NCI-H2227 treated with DMSO at 0.1 percent for 48 hours (cell line): ENCODE data around the gene MEGF9.
A peak's percentile ranks its signal among the peaks of the same experiment; 100 is the strongest.

ENCODE experiments used
- DNase-seq: peaks from one replicate; lab custom pipeline; 2025; lab: John Stamatoyannopoulos, UW

Gene MEGF9

GRCh38 chr9:120702075-120702474 is 12.2 kb downstream of the MEGF9 start:
- DNase-seq, result no peak

GRCh38 chr9:120701248-120701647 is 13.0 kb downstream of the MEGF9 start:
- no peak for DNase-seq

- no peak for DNase-seq
These were observed 15.5 kb downstream of the MEGF9 start for GRCh38 chr9:120698766-120699165.

GRCh38 chr9:120697448-120697847 is 16.8 kb downstream of the MEGF9 start:
- no peak for DNase-seq

- no peak for DNase-seq
These were observed 17.6 kb downstream of the MEGF9 start for GRCh38 chr9:120696551-120697230.

- no peak for DNase-seq
These were observed 19.7 kb downstream of the MEGF9 start for GRCh38 chr9:120694559-120694958.

- DNase-seq, result no peak
These were observed 20.6 kb downstream of the MEGF9 start for GRCh38 chr9:120693700-120694008.

GRCh38 chr9:120692901-120693699 is 21.2 kb downstream of the MEGF9 start:
- no peak for DNase-seq

GRCh38 chr9:120690372-120690771 is 23.9 kb downstream of the MEGF9 start:
- DNase-seq, result no peak

- peak; percentile 12 for DNase-seq
These were observed 24.4 kb downstream of the MEGF9 start for GRCh38 chr9:120689860-120690259.

GRCh38 chr9:120688758-120689157 is 25.5 kb downstream of the MEGF9 start:
- no peak for DNase-seq

GRCh38 chr9:120683150-120683549 is 31.1 kb downstream of the MEGF9 start:
- DNase-seq, result no peak

- no peak for DNase-seq
These were observed 33.1 kb downstream of the MEGF9 start for GRCh38 chr9:120681121-120681520.

- no peak for DNase-seq
These were observed 33.7 kb downstream of the MEGF9 start for GRCh38 chr9:120680579-120680978.

- DNase-seq, result no peak
These were observed 34.1 kb downstream of the MEGF9 start for GRCh38 chr9:120680161-120680560.

GRCh38 chr9:120677965-120678364 is 36.3 kb downstream of the MEGF9 start:
- no peak for DNase-seq

- DNase-seq, result no peak
These were observed 37.4 kb downstream of the MEGF9 start for GRCh38 chr9:120676767-120677402.

- no peak for DNase-seq
These were observed 45.9 kb downstream of the MEGF9 start for GRCh38 chr9:120668399-120668798.

- no peak for DNase-seq
These were observed 50.3 kb downstream of the MEGF9 start for GRCh38 chr9:120663950-120664349.

GRCh38 chr9:120663380-120663779 is 50.9 kb downstream of the MEGF9 start:
- no peak for DNase-seq

GRCh38 chr9:120662513-120662912 is 51.8 kb downstream of the MEGF9 start:
- no peak for DNase-seq

- DNase-seq, result no peak
These were observed 54.6 kb downstream of the MEGF9 start for GRCh38 chr9:120659676-120660075.

- no peak for DNase-seq
These were observed 55.1 kb downstream of the MEGF9 start for GRCh38 chr9:120659209-120659608.
